ENCODE measurements around the gene CLOCK. TPM values are rescaled to one million over a fixed set of nuclear protein-coding genes. Genes with fewer than 3 reads are reported as not detected.

CLOCK gene
- total RNA-seq, 2 donors from 2014 or later: 18.4 to 20.8 TPM

- Histone ChIP-seq H3K36me3 (no peaks in the 10 kb centered on the region), H3K4me1 (no peaks in the 10 kb centered on the region), H3K9me3 (no peaks in the 10 kb centered on the region), H3K27ac (no peak overlapping the region), H3K9ac (ENCODE audit: low read depth in 2 of 2, low read length in 2 of 2) (no peak overlapping the region), H3K4me3 (no peak overlapping the region), H3K27me3 (no peaks in the 10 kb centered on the region)
- no peak for TF ChIP-seq CTCF (IDR thresholded peaks at IDR 0.05)
- DNase-seq: no peak
- intact Hi-C loops (cut with DNase I): loop anchor here (10.0 kb wide), 1 partner anchor 105 kb away; no protein-coding TSS in a partner anchor
Observed at GRCh38 chr4:55540271-55540670, 6.4 kb downstream of the CLOCK start.

GRCh38 chr4:55539658-55540057 lies 7.1 kb downstream of the CLOCK start:
- no peak overlapping the region for H3K4me3 ChIP-seq
- TF ChIP-seq CTCF (IDR thresholded peaks at IDR 0.05): no peak
- no peak for DNase-seq

GRCh38 chr4:55538531-55538930 lies 8.2 kb downstream of the CLOCK start:
- Histone ChIP-seq H3K27ac (no peak overlapping the region), H3K9ac (ENCODE audit: low read depth in 2 of 2, low read length in 2 of 2) (no peak overlapping the region), H3K4me1 (no peaks in the 10 kb centered on the region), H3K9me3 (no peaks in the 10 kb centered on the region), H3K36me3 (no peaks in the 10 kb centered on the region), H3K27me3 (no peaks in the 10 kb centered on the region), H3K4me3 (no peak overlapping the region)
- TF ChIP-seq CTCF (IDR thresholded peaks at IDR 0.05): no peak
- intact Hi-C loops (cut with DNase I): no loop called here
- DNase-seq: no peak

More at GRCh38 chr4:55539658-55540057, 7.1 kb downstream of the CLOCK start:
- Histone ChIP-seq H3K36me3 (no peaks in the 10 kb centered on the region), H3K27ac (no peak overlapping the region), H3K27me3 (no peaks in the 10 kb centered on the region), H3K9me3 (no peaks in the 10 kb centered on the region), H3K4me1 (no peaks in the 10 kb centered on the region), H3K9ac (ENCODE audit: low read depth in 2 of 2, low read length in 2 of 2) (no peak overlapping the region)
- intact Hi-C loops (cut with DNase I): loop anchor here (10.0 kb wide), 1 partner anchor 105 kb away; no protein-coding TSS in a partner anchor

GRCh38 chr4:55534306-55534705 lies 12.4 kb downstream of the CLOCK start:
- Histone ChIP-seq H3K9me3 (no peaks in the 10 kb centered on the region), H3K27me3 (no peaks in the 10 kb centered on the region), H3K4me3 (no peak overlapping the region), H3K4me1 (no peaks in the 10 kb centered on the region), H3K9ac (ENCODE audit: low read depth in 2 of 2, low read length in 2 of 2) (no peak overlapping the region), H3K36me3 (no peaks in the 10 kb centered on the region), H3K27ac (no peak overlapping the region)
- intact Hi-C loops (cut with DNase I): no loop called here
- no peak for DNase-seq
- TF ChIP-seq CTCF (IDR thresholded peaks at IDR 0.05): no peak

GRCh38 chr4:55530691-55531090 lies 16.0 kb downstream of the CLOCK start:
- Histone ChIP-seq H3K9ac (ENCODE audit: low read depth in 2 of 2, low read length in 2 of 2) (no peak overlapping the region), H3K9me3 (no peaks in the 10 kb centered on the region), H3K27ac (no peak overlapping the region), H3K36me3 (no peaks in the 10 kb centered on the region), H3K4me1 (no peaks in the 10 kb centered on the region), H3K27me3 (no peaks in the 10 kb centered on the region), H3K4me3 (no peak overlapping the region)
- no peak for DNase-seq
- TF ChIP-seq CTCF (IDR thresholded peaks at IDR 0.05): no peak
- intact Hi-C loops (cut with DNase I): no loop called here
